Raji (cell line): ENCODE measurements around the gene CDH18.

Source experiments
- POLR2A ChIP-seq: IDR thresholded peaks from 2 replicates; pipeline ENCODE4 v1.6.1; 2011; ENCODE audit warnings: low read depth, low read length, control low read depth; ENCODE audit not compliant: insufficient read depth

CDH18 gene

GRCh38 chr5:19886123-19886917, 101.7 kb downstream of the CDH18 start:
- TF ChIP-seq POLR2A, result no peak

DNA sequence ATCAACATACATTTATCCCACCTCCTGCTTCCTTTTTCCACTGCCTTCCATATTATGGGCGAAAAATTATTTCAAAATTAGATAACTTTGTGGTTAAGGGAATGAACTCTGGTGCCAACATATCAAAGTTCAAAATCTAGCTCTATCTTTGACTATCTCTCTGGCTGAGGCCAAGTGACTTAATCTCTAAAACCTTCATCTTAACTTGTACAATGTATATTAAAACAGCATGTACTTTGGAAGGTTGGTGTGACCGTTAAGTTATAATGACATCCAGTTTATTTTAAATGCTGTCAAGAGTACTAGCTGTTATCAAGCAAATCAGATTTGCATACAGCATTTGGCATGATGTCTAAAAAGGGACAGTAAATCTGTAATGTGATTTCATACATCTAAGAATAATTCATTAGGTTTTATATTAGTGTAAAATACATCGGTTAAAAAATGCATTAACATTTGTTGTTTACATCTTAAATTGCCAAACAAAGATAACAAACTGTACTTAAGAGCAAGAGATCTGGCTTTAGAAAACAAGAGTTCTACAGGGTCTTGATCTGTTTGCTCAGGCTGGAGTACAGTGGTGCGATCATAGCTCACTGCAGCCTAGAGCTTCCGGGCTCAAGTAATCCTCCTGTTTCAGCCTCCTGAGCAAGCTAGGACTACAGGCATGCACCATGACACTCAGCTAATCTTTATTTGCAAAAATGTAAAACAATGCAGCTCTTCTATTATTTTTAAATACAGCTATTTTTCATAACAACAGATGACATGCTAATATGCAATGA, 102.8 kb downstream of the CDH18 start:
- no peak for TF ChIP-seq POLR2A

DNA sequence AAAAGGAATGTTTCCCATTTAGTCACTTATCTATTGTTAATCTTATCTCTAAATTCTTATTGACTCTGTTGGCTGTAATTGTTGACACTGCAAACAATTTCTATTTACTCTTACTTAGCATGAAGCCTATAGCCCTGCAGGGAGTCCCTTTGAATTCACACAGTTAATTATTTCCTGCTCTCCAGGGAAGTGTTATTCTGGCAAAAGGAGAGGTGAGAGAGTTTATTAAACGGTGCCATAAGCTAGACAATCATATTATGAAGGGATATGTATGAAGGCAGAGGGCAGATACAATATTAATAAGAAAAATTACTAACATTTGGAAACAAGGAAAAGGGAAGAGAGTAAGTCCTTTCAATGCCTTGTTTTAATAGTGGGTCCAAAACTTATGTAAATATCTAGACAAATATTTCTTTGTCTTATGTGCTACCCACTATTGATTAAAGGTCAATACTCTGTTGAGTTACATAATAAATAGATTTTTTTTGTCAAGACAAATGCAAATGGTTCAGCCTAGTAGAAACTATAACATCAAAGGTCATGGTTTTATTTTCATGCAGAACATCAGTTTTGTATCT, 107.1 kb downstream of the CDH18 start:
- TF ChIP-seq POLR2A, result no peak

GRCh38 chr5:19880458-19880857, 107.5 kb downstream of the CDH18 start:
- TF ChIP-seq POLR2A, result no peak

- TF ChIP-seq POLR2A, result no peak
These were observed 113.2 kb downstream of the CDH18 start for GRCh38 chr5:19874811-19875210.

GRCh38 chr5:19866090-19866450, 121.9 kb downstream of the CDH18 start:
- no peak for TF ChIP-seq POLR2A

DNA sequence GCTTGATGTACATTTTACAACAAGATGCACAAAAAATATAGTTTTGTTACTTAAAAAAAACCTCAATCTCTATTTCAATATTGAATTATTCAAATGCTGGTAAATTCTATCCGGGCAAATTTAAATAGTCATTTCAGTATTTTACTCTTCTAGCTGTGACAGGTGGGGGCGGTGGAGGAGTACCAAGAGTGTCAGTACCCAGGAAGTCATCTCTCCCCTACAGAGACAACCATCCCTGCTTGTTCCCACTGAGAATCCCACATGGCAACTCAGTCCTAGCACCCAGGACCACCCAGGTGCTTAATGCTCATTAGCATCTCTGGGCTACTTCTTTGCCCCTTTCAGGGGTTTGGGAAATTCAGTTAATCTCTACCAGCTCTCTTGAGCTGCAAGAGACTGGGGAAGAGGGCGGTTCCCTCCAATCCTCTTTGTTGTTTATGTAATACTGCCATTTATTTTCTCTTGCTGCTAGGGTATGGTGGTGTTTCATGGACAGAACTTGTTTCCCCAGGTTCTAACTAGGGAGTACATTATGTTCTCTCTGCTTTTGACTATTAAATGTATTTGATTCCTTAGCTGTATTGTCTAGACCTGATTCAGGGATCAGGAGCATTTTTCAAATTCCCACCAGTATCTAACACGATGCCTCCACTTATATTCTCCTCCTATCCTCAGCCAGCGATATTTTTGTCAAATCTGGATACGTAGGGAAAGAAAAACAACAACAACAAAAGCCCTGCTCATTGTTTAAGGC, 122.5 kb downstream of the CDH18 start:
- no peak for TF ChIP-seq POLR2A

DNA sequence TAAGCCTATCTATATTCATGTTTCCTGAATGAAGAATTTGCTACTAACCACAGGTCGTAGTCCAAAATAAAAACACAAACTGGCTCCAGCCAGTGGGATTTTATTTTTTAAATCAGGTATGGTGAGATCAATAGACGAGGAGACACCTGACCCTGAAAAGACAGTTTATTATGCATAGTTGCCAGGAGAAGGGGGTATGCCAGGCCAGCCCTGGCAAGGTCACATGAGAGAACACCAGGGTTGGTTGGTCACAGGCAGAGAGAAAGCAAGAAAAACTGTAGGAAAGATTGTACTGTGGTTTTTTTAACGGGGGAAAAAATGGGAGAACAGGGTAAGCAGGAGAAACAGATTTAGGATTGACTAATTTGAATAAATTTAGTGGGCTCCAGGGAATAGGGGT, 125.3 kb downstream of the CDH18 start:
- TF ChIP-seq POLR2A, result no peak

DNA sequence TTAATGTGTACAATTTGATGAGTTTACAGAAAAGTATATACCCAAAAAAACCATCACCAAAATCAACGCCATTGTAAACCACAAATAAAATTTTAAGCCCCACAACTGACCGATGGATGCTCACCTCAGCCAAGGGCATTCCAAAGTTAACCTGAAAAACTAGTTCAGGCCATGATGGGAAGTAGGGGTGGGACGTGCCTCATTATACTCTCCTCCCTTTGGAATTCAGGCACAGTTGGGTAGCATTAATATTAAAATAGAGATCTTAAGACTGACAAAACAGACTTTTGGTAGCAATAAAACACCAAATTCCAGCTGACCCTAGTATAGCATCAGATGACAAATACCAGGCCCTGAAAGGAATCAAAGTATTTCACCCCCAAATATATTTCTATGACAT, 129.0 kb downstream of the CDH18 start:
- TF ChIP-seq POLR2A, result no peak

GRCh38 chr5:19855931-19856330, 132.1 kb downstream of the CDH18 start:
- no peak for TF ChIP-seq POLR2A

DNA sequence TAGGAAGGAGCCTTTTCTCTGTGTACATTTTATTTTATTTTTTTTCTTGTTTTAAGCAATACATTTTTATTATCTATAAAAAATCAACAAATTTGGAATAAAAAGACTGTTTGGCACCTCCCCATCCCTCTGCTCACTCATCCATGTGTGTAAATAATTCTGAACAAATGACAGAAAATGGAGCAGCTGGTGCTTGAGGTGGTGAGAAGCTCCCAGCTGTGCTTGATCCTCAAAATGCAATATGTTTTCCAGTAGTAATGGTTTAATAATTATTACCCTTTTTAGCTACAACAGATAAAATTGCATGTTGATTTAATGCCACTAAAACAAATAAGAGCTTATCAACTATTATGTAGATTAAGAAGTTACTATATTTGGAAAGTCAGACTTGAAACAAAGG, 132.5 kb downstream of the CDH18 start:
- no peak for TF ChIP-seq POLR2A

- TF ChIP-seq POLR2A, result no peak
These were observed 133.0 kb downstream of the CDH18 start for GRCh38 chr5:19855031-19855430.

GRCh38 chr5:19853616-19854240, 134.3 kb downstream of the CDH18 start:
- TF ChIP-seq POLR2A, result no peak

DNA sequence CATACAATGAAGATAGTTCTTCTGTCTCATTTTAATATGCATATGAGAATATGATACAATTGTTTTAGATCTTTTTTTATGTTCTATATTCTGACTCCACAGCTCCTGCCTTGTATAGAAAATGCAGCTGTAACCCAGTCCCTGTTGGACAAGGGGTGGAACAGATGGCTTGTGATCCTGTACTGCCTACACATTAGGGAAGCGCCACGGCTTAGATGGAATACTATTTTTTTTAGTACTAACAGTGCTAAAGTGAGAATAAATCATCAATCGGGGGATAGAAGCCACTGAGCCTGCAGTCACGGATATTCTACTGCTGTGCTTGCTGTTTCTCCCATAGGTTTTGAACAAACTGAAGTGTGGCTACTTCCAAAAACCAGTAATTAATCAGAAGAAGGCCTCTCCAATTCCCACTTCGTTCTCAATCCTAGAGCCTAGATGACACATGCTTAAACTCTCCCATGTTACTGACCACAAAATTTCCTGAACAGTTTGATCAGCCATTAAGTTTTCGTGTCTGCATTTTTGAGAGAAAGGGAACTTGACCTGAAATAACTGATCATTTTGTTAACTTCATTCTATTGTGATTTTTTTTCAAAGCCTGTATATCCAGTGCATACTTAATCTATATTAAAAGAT, 150.3 kb downstream of the CDH18 start:
- no peak for TF ChIP-seq POLR2A
